GM19043 (cell line): ENCODE results near the gene DISC1.
"Not testable (repeated sequence)": the region's sequence is repeated elsewhere in the genome, so short reads cannot be mapped to it uniquely, and the experiment has no call there.

ENCODE experiments used
- ATAC-seq: cut with Tn5 transposase; IDR thresholded peaks from one replicate; pipeline ENCODE4 v1.9.1; 2021; ENCODE audit warnings: low read depth; ENCODE audit not compliant: unreplicated experiment

The DISC1 gene

GRCh38 chr1:231634323-231635013, 7.9 kb downstream of the DISC1 start:
- no peak for ATAC-seq

GRCh38 chr1:231636157-231636556, 9.6 kb downstream of the DISC1 start:
- no peak for ATAC-seq

- ATAC-seq, result not testable (repeated sequence)
These were observed 10.3 kb downstream of the DISC1 start for GRCh38 chr1:231636922-231637321.

GRCh38 chr1:231638647-231639046, 12.1 kb downstream of the DISC1 start:
- no peak for ATAC-seq

GRCh38 chr1:231639819-231640218, 13.2 kb downstream of the DISC1 start:
- no peak for ATAC-seq

GRCh38 chr1:231641444-231641843, 14.9 kb downstream of the DISC1 start:
- not testable (repeated sequence) for ATAC-seq

GRCh38 chr1:231642061-231642460, 15.5 kb downstream of the DISC1 start:
- ATAC-seq, result not testable (repeated sequence)

GRCh38 chr1:231642618-231643017, 16.0 kb downstream of the DISC1 start:
- no peak for ATAC-seq

GRCh38 chr1:231643071-231643934, 16.7 kb downstream of the DISC1 start:
- ATAC-seq, result no peak

GRCh38 chr1:231643935-231644237, 17.3 kb downstream of the DISC1 start:
- ATAC-seq, result no peak

- not testable (repeated sequence) for ATAC-seq
These were observed 19.0 kb downstream of the DISC1 start for GRCh38 chr1:231645634-231646033.

GRCh38 chr1:231646165-231646564, 19.6 kb downstream of the DISC1 start:
- not testable (repeated sequence) for ATAC-seq

- ATAC-seq, result not testable (repeated sequence)
These were observed 25.2 kb downstream of the DISC1 start for GRCh38 chr1:231651621-231652260.

- no peak for ATAC-seq
These were observed 27.0 kb downstream of the DISC1 start for GRCh38 chr1:231653632-231654031.

- no peak for ATAC-seq
These were observed 30.2 kb downstream of the DISC1 start for GRCh38 chr1:231656741-231657140.

GRCh38 chr1:231658223-231658622, 31.6 kb downstream of the DISC1 start:
- not testable (repeated sequence) for ATAC-seq

GRCh38 chr1:231660198-231660597, 33.6 kb downstream of the DISC1 start:
- no peak for ATAC-seq

GRCh38 chr1:231663211-231663792, 36.7 kb downstream of the DISC1 start:
- no peak for ATAC-seq

GRCh38 chr1:231665101-231665500, 38.5 kb downstream of the DISC1 start:
- no peak for ATAC-seq

- ATAC-seq, result no peak
These were observed 39.1 kb downstream of the DISC1 start for GRCh38 chr1:231665726-231666125.
